NK-92 (cell line): Measurements from ENCODE around the gene HAUS7.

Experiments used
- DNase-seq: peaks from one replicate; lab custom pipeline; 2025; ENCODE audit not compliant: unreplicated experiment; lab: John Stamatoyannopoulos, UW

Gene HAUS7

GRCh38 chrX:153499876-153500275 lies 29.5 kb upstream of the HAUS7 start:
- DNase-seq = no peak

- DNase-seq = no peak
Measured at GRCh38 chrX:153499341-153499740, 29.0 kb upstream of the HAUS7 start.

GRCh38 chrX:153498453-153498852 lies 28.1 kb upstream of the HAUS7 start:
- DNase-seq = no peak

GRCh38 chrX:153496590-153496959 lies 26.2 kb upstream of the HAUS7 start:
- DNase-seq = no peak

GRCh38 chrX:153495903-153496589 lies 25.7 kb upstream of the HAUS7 start:
- no peak for DNase-seq

GRCh38 chrX:153495362-153495751 lies 25.0 kb upstream of the HAUS7 start:
- no peak for DNase-seq

GRCh38 chrX:153494541-153495361 lies 24.4 kb upstream of the HAUS7 start, which contains the start of gene BGN:
Gene BGN (plus strand): TSS chrX:153494980. CDS start chrX:153504632, 9,652 bp downstream.
- DNase-seq = no peak

GRCh38 chrX:153494061-153494460 lies 23.7 kb upstream of the HAUS7 start:
- no peak for DNase-seq

- no peak for DNase-seq
Measured at GRCh38 chrX:153493085-153493484, 22.7 kb upstream of the HAUS7 start.

GRCh38 chrX:153492543-153492942 lies 22.2 kb upstream of the HAUS7 start:
- DNase-seq = no peak

- DNase-seq = no peak
Measured at GRCh38 chrX:153491918-153492317, 21.5 kb upstream of the HAUS7 start.

- DNase-seq = no peak
Measured at GRCh38 chrX:153491351-153491914, 21.1 kb upstream of the HAUS7 start.

GRCh38 chrX:153490217-153490930 lies 20.0 kb upstream of the HAUS7 start:
- no peak for DNase-seq

- no peak for DNase-seq
Measured at GRCh38 chrX:153488231-153488914, 18.0 kb upstream of the HAUS7 start.

GRCh38 chrX:153487590-153488071 lies 17.3 kb upstream of the HAUS7 start:
- no peak for DNase-seq

GRCh38 chrX:153486171-153486570 lies 15.8 kb upstream of the HAUS7 start:
- DNase-seq = no peak

- DNase-seq = no peak
Measured at GRCh38 chrX:153485396-153486080, 15.2 kb upstream of the HAUS7 start.

GRCh38 chrX:153482376-153483015 lies 12.1 kb upstream of the HAUS7 start:
- DNase-seq = no peak

- no peak for DNase-seq
Measured at GRCh38 chrX:153481043-153481442, 10.7 kb upstream of the HAUS7 start.

- DNase-seq = no peak
Measured at GRCh38 chrX:153478746-153479145, 8.4 kb upstream of the HAUS7 start.
